Activated T-cell treated with anti-CD3 and anti-CD28 coated beads for 24 hours (primary cell): ENCODE results near the gene KRT9.
"Not testable (repeated sequence)": the region's sequence is repeated elsewhere in the genome, so short reads cannot be mapped to it uniquely, and the experiment has no call there.

ENCODE experiments used
- DNase-seq: peaks from one replicate; pipeline ENCODE4 v3.0.0-alpha.2; 2020; ENCODE audit warnings: low read depth

KRT9 gene

DNA sequence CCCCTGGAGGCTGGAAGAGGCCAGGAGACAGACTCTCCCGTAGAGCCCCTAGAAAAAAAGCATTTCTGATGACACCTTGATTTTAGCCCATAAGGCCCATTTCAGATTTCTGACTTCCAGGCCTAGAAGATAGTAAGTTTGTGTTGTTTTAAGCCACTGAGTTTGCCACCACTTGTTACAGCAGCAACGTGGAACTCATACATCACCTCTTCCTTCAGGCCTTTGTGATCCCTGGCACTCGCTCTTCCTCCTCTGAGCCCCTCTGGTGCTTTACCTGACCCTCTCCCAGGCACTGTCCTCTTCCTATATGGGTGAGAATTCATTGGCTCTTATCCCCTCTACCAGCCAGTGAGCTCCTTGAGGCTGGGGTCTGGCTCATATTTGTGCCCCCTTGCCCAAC lies 25.0 kb downstream of the KRT9 start:
- DNase-seq, result no peak

DNA sequence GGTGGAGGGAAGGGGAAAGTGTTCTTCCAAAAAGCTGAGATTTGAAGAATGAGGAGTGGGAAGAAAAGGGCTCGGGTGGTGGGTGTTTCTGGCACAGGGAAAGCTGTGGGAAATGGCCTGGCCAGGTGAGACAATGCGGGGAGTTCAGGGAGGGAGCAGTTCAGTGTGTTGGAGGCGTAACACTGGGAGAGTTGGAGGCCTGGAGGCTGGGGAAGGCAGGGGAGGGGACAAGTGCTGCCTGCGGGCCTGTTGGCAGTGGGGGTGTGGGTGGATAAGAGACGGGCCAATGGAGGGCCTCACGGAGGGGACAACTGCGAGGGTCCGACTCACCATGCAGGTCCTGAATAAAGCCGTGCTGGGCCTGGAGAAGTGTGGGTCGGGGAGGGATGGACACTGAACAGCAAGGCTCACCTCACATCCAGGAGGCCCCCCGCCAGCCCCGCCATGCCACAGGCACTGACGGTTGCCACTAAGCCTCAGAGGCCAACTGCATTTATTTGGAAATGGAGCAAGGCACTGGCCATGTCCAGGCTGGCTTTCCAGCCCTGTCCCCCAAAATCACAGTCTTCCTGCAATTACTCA lies 25.9 kb downstream of the KRT9 start:
- no peak for DNase-seq

DNA sequence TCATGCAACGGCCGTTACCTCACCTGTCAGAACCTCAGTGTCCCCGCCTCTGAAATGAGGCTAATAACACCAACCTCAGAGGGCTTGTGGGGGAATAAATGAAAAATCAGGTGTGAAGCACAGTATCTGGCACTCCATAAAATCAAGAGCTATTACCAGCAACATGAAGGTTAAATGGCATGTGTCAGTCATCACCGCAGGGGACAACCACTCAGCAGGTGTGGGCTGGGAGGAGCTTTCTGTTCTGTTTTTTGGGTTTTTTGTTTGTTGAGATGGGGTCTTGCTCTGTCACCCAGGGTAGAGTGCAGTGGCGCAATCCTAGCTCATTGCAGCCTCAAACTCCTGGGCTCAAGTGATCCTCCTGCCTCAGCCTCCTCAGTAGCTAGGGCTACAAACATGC lies 26.9 kb downstream of the KRT9 start:
- no peak for DNase-seq

DNA sequence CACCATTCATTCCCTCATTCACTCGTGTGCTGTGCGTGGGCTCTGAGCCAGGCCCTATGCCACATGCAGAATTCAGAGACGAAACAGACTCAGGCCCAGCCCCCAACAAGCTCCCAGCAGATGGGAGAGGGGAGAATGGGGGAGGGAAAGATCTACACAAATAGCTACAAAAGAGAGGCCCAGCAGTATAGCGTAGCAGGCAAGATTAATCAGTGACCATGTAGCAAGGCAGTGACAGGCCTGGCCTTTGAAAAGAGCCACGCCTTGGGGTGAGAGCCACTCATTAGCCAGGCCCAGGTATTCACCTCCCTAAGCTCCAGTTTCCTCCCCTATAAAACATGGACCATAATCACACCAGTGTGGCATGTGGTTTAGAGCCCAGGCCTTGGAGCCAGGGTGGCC lies 27.4 kb downstream of the KRT9 start:
- no peak for DNase-seq

DNA sequence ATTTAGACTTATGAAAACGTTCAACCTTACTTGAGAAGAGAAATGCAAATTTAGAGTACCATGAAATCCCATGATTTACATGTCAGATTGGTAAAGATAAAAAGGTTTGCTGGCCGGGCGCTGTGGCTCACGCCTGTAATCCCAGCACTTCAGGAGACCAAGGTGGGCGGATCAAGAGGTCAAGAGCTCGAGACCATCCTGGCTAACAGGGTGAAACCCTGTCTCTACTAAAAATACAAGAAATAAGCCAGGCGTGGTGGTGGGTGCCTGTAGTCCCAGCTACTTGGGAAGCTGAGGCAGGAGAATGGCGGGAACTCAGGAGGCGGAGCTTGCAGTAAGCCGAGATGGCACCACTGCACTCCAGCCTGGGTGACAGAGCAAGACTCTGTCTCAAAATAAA lies 29.1 kb downstream of the KRT9 start:
- not testable (repeated sequence) for DNase-seq

DNA sequence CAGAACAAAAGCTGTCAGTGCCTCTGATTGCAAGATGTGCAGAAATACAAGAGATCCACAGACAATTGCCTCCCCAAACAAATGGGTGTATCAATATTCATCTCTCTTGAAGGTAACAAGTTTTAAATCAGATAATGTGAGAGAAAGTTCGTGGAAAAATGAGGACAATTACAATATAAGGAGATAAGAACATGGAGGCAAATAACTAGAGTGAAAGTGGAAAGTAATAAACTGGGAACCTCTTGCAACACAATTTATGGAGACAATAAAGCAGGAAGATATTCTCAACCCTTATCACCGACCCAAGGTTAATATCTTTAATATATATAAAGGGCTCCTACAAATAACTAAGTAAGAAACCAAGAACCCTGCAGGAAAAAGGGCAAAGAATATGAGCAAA lies 29.5 kb downstream of the KRT9 start:
- DNase-seq, result no peak

DNA sequence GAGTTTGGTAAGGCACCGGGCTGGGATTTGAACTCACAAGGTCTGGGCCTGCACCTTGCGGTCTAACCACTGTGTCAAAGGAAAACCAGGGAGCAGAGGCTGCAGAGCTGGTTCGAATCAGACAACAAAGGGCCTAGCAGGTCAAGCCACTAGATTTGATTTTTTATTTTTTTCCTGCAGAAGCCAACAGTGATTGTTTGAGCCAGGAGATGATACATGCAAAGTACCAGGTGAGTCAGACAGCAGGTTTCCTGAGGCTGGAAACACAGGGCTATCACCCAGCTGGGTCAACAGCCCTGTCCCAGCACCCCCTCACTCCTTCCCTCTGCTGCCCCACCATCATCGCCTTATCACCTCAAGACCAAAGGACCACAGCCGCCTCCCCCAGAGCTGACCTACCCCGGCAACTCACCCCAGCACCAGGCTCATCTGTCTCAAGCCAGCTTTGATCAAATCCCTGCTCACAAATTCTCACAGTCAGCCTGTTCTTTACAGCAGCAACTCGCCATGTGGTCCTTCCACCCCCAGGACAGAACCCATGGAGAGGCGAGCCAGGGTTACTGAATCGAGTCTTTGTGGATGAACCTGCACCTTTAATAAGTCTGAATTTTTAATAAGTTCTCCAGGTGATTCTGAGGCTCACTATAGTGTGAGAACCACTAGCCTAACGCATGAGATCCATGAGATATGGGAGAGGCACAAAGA lies 30.8 kb downstream of the KRT9 start:
- DNase-seq, result no peak

DNA sequence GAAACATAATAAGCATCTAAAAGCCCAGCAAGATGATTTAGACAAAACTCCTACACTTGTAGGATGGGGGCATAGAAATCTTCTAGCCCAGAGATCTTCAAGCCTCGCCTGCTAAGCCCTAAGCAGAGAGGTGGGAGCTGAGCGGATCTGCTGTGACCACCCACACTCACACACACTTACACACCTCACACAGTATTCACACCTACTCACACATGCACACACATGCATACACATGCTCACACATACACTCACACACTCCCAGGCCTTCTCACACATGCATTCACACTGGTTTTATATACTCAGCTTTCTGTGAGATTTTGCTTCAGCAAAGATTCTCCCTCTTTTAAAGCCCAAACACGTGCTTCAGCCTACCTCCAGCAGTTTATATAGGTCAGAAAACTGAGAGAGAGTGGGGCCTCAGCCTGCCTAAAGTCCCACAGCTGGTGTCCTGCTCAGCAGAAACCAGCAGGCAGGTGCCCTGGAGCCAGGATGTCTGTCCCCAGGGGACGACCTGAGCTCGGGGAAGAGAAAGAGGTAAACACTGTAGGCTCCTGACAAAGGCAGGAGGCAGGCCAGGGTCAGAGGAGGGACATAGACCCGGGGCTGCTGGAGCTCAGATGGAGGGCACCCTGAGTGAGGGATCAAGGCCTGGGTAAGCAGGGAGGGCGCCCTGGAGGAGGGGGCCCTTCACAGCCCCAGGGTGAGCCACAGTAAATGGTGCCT lies 31.7 kb downstream of the KRT9 start:
- DNase-seq, result no peak

DNA sequence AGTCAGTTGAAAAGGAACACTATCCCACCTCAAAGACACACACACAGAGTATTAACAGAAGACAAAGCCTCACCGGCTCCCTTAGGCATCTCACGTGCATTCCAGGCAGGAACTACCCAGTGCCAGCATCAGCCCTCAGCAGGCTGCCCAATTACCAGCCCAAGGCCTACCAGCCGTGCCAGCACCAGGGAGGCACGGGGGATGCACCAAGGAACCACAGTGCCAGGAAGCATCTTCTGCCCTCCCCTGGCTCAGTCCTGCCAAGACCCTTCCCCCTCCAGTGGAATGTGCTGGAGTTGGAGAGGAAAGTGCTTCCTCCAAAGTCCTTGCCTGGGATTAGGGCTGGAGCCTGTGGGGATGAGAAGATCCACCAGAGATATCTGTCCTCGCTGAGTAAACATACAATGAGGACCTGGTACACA lies 32.8 kb downstream of the KRT9 start:
- DNase-seq, result no peak

DNA sequence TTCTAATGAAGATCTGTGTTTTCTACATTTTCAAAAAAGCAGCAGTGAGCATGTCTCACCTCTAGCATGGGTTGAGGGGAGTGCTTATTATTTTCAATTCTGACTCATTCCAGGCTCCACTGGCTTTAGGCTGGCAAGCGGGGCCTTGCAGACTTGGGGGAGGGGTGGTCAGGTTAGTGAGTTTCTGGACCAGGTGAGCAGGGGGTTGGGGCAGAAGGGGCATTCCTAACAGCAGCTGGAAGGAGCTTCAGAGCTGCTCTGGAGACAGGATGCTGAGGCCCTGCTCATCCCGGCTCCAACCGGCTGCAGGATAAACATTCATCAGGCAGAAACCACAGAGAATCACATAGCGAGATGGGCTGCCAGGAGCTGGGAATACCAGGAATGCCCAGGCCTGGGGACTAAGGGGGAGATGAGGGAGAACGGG lies 33.3 kb downstream of the KRT9 start:
- no peak for DNase-seq

DNA sequence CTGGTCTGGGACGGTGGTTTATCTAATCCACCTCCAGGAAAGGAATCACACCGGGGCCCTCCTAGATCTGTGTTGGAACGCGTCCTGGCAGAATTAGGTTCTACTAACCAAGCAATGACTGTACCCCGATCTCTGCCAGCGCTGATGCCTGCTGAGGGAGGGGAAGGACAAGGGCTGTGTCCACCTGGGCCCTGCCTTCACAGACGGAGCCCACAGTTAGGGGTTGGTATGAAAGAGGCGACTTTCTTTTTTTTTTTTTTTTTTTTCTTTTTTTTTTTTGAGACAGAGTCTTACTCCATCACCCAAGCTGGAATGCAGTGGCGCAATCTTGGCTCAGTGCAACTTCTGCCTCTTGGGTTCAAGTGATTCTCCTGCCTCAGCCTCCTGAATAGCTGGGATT lies 33.9 kb downstream of the KRT9 start:
- DNase-seq, result no peak

DNA sequence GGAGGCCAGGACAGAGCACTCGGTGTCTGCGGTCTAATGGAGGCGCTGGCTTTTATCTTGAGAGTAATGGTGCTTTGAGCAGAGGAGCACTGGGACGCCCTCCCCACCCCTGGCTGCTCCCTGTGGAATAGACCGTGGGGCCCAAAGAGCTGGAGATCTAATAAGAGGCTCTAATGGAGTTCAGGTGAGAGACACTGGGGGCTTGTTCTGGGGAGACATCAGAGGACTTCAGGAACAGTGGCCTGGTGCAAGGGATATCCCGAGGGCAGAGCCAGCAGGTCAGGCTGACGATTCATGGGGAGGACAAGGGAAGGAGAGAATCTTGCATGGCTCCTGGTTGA lies 34.3 kb downstream of the KRT9 start:
- DNase-seq, result no peak

DNA sequence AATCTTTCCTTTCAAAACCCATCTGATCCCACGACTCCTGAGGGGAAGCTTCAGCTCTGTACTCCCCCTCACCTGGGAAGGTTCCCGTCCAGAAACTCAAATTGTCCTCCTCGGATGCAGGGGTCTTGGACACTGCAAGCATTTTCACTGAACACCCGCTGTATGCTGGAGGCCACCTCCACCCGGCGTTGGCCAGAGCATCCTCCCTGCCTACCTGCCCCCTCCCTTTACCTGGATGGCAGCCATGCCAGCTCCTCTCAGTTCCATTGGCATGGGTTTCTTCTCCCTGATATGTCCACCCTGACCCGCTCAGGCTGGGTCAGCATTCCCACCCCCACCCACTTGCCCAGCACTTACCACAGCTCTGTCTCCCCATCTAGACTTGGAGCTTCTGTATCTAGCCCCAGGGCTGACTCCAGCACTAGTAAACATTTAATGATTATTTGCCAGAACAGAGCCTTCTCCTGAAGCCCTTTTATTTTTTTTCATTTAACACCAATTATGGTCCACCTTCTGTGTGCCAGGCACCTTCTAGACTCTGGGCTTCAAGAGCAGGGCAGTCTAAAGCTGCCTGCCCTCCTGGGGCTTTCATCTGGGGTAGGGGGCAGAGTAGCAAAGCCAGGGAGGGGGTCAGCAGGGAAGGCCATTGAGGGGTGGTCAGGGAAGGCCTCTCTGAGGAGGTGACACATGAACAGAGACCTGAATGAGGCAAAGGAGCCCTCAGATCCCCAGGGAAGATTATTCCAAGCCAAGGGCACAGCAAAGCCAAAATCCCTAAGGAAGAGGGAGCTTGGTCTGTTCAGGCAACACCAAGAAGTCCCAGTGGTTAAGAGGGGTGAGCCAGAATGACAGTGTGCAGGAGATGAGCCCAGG lies 34.9 kb downstream of the KRT9 start:
- DNase-seq, result no peak

DNA sequence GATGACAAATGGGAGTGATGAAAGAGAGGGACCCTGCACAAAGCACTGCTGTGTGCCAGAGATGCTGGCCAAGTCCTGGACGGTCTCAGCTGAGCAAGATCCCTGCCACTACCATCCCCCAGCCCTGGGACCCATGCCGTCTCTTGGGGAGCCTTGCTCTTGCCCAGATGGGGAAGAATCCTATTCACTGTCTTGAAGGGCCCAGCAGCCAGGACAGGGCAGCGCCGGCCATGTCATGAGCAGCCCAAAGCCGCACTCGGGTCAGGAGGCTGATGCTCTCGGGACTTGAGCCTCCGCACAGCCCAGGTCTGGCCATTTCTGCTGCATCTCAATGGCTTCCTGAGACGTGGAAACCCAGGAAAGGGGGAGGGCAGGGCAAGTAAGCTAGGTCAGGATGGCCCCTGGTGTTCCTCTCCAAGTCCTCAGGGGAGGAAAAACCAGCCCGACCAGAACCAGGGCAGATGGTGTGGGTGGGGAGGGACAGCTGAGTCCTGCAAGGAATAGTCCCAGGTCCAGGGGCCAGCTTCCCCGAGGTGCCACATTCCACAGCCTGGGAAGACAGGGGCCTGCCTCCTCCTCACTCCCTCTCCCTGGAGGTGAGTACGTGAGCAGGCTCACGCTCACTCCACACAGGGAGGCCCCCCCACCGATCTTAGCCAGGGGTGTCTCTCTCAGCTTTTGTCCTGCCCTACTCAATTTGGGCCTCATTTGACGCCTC lies 35.9 kb downstream of the KRT9 start:
- no peak for DNase-seq

DNA sequence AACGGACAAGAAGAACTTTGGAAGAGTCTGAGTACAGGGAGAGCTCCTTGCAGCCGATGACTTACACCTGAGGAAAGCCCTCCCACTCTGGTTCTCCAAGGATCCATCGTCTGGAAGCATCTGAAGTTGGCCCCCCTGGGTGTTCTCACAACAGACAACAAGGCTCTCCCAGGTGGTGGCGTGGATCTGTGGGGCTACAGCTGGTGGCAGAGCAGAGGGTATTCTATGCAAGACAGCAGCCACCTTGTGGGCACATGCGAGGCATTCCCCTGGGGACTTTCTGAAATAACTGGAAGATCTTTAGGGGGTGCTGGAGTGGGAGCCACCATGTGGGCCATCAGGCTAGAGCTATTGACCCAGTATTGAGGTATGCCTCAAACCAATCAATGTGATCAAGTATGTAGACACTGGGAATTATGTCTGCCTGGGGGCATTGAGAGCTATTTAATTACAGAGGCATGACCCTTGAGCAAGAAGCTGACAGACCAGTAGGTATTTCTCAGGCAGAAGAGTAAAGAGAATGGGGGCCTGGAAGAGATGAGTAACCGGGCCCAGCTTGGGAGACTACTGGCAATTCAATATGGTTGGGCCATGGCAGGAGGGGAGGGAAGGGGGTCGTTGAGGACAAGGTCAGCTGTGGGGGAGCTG lies 36.8 kb downstream of the KRT9 start:
- DNase-seq, result no peak

DNA sequence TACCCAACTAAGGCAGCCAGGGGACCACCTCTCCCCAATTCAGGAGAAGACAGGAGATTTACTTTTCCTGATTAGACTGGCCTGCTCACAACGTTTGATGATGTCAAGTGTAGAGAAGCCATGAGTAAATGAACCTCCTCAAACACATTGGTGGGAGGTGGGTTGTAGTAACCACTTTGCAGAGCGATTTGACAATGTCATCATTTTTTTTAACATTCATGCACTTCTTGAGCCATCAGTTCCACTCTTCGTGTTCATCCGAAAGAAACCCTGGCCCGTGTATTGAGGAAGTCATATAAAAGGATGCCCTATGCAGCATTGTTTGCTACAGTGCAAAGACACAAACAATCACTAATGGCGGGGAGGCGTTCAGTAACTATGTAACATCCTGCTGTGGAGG lies 38.2 kb downstream of the KRT9 start:
- DNase-seq, result no peak

DNA sequence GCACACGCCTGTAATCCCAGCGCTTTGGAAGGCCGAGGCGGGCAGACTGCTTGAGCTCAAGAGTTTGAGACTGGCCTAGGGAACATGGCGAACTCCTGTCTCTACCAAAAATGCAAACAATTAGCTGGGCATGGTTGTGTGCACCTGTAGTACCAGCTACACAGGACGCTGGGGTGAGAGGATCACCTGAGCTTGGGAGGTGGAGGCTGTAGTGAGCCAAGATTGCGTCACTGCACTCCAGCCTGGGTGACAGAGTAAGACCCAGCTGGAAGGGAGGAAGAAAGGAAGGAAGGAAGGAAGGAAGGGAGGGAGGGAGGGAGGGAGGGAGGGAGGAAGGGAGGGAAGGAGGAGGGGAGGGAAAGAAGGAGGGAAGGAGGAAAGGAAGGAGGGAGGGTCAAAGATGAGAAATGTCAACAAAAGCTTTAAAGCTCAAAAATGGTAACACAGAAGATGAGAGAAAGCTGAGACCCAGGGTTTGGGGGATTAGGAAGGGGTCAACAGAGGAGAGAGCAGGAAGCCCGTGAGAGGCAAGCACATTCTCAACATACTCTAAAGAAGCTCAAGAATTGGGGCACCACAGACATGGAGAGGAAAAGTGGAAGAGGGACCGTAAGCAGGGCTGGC lies 38.8 kb downstream of the KRT9 start:
- DNase-seq, result no peak

DNA sequence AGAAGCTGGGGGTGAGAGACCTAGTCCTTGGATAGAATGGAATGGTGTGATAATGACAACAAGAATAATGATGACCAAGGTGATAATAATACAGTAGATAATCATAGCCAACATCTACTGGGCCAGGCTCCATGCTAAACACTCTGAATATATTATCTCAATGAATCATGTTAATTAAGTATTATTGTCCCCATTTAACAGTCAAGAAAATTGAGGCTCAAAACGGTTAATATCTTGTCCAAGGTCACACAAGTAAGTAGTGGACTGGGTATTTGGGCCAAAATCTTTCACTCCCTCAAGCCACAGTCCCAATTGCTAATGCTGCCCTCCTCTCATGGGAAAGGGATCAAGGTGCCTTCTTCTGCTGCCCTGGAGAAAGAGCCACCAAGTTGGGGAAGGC lies 39.9 kb downstream of the KRT9 start:
- no peak for DNase-seq

DNA sequence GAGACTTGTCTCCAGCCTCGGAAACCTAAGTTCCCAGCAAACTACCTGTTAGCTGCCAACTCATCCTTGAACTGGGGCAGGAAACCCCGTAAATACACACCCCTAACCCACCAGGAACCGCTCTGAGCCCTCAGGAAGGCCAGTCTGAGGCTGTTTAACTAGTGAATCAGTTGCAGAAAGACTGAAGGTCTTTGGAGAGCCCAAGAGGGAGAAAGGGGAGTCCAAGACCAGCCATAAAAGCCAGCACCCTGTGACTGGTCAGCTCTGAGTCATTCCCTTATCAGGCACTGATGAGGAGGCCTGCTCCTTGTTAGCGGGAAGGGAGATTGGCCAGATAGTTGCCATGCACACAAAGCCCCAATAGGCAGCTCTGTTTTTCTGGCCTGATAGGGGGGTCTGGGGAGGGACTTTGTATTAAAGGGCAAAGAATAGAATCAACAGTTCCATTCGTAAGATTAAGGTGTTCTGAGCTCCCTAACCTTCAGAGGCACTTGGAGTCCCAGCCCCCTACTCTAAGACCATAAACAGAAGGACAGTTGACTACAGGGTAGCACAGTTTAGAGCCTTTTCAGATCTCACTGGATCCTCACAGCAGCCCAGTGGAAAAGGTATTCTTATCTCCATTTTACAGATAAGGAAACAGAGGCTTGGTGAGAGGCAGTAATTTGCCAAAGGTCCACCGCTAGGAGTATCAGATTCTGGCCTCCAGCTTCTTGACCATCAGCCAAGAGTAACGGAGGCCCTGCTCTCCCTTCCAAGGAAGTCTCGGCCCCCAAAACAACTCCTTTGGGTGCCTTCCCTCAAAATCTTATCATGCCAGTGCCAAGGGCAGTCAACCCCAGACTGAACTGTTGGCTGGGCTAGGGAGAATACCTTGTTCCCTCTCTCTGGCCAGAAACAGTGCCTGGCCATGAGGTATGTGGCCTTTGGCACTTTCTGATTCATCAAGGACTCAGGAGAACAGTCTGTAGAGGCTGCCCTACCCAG lies 41.5 kb downstream of the KRT9 start:
- no peak for DNase-seq

DNA sequence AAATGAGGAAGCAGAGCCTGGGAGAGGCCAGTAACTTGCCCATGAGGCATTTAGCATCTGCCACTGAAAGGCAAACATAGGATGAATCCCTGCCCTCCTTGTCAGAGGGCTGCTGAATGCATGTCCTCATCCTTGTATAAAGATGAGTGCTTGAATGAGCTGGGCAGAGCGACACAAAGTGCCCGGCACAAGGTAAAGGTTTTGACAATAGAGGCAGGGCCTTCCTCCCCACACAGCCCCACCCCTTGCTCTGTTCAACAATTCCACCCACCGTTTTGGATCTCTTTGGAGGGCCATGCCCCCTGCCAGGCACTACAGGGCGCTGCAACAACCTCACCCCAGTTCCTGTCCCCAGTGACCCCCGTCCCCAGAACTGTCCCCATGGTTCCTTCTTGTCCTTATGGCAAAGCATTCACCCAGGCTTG lies 42.4 kb downstream of the KRT9 start:
- no peak for DNase-seq
